Breast epithelium (tissue), 3 donors: ENCODE data around the gene TMEM8B.

ENCODE experiments used
- POLR2A ChIP-seq: fragments of 450-650 bp; IDR thresholded peaks from one replicate; pipeline ENCODE4 v1.6.1; 2016; ENCODE audit warnings: antibody characterized with exemption, mild to moderate bottlenecking, moderate library complexity
- TF ChIP-seq, protein P1 (sequence below), 3 donors: fragments of 450-650 bp; IDR thresholded peaks; one replicate each; pipeline ENCODE4 v1.5.1; 2016 to 2017; ENCODE audit warnings: antibody characterized with exemption in 3 of 3, mild to moderate bottlenecking in 3 of 3, moderate library complexity in 3 of 3

DNA sequence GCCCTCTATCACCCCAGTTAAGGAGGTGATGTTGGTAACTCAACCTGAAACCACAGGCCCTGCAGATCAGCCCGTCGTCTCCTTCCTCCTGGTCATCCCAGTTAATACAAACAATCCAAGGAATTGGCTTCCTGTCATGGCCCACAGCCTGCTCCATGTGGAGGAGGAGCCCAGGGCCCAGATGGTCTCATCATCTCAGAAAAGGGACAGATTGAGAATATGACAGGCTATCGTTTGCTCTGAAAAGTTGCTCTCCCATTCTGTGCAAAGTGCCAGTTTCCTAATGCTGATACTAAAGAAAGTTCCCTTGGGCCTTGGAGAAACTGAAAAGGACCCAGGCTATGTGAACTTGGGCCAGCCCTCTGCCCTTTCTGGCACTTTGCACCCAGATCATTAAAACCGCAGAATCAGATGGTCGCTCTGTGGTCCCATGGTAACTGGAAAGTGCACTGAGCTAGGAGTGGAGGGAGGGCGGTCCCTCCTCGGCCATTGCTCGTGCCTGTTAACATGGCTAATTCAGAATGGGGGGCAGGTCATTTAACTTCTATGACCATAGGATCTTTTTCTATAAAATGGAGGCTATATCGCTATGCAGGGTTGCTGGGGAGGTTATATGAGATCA, 79.6 kb downstream of the TMEM8B start:
- no peak for TF ChIP-seq POLR2A
- TF ChIP-seq, protein P1, sequence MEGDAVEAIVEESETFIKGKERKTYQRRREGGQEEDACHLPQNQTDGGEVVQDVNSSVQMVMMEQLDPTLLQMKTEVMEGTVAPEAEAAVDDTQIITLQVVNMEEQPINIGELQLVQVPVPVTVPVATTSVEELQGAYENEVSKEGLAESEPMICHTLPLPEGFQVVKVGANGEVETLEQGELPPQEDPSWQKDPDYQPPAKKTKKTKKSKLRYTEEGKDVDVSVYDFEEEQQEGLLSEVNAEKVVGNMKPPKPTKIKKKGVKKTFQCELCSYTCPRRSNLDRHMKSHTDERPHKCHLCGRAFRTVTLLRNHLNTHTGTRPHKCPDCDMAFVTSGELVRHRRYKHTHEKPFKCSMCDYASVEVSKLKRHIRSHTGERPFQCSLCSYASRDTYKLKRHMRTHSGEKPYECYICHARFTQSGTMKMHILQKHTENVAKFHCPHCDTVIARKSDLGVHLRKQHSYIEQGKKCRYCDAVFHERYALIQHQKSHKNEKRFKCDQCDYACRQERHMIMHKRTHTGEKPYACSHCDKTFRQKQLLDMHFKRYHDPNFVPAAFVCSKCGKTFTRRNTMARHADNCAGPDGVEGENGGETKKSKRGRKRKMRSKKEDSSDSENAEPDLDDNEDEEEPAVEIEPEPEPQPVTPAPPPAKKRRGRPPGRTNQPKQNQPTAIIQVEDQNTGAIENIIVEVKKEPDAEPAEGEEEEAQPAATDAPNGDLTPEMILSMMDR (IDR thresholded peaks at IDR 0.05) = no peak
